ENCODE results near the gene ZNF532.

The ZNF532 gene

DNA sequence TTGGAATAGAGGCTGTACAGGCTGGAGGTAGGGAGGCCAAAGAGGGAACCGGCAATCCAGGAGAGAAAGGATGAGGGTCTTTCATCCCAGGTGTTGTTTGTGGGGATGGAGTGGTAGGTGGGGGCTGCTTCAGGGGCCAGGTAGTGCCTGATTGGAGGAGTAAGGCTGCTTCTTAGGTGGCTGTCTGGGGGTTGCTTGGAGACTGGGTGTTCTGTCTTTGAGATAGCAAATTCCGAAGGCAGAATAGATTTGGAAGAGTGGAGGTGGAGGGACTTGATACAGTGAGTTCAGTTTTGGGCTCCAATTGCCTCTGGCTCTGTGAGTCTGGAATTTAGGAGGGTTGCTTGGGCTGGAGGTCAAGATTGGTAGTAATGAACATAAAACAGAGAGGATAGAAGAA is 5.9 kb downstream of the ZNF532 start:
- no peak for DNase-seq

DNA sequence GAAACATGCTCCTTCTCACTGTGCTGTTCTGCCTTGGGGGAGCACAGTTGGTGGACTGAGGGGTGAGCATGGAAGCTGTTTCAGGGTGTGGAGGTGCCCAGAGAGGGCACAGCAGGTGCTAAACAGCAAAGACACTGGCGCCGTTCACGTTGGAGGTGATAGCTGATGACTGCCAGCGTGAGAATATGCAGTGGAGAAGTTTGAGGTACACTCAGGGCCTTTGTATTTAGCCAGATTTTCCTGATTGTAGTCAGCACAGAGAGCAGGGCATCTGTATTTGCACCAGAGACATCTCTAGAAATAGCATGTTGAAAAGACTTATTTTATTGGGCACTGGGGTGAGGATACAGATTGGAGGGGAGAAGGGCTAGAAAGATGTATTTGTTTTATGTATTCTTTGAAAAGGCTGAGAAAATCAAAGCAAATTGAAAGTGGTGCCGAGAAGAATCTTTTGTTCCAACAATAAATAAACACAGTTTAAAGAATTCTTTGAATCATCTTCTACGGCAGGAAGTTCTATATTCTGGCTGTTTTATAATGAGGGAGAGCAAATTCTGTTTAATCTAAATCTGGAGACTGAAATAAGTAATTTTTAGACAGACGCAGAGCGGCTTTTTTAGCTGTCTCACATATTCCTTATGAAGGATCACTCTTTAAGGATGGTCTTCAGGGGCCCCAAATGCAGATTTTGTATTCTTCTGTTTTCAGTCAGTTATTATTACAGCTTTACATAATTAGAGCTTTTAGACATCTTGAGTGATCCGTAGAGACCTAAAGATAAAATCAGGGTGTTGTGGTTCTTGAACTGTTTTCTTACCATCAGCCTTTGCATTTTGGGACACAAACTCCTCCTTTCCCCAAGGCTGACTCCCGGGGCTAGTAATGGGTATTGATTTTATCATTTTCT is 7.1 kb downstream of the ZNF532 start:
- DNase-seq: no peak

DNA sequence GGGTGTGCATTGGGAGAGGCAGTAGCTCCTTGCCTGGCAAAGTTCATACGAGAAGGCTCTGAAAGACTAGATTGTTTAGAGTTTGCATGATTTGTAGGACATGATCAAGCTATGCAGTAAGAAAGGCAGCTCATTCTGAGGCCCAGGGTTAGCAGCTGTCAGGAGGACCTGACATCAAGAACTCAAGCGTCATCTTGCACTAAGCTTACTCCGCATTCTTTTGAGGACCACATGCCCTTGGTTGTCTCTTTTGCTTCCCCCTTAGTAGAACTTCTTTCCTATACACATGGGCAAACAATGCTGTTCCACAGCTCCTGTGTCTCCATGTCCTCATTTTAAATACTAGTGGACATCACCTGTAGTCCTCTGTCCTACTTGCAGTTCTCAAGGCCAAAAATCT is 14.0 kb downstream of the ZNF532 start:
- no peak for DNase-seq

DNA sequence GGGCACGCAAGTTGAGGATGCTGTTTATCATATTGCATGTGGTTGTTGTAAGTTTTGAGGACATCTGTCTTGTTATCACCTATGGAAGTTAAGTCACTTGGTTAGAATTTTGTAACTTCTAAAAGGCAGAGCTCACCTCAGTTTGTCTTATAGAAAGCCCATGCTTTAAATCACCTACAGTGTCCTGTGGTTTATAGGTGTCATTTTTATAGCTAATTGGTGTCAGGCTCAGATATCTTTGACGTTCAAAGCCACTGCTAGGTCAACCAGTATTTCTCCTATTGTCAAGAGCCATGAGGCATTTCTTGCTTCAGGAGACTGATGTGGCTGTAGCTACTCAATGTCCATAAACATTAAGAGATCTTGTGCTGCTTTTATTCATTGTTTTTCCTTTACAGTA is 16.8 kb downstream of the ZNF532 start:
- DNase-seq: no peak

DNA sequence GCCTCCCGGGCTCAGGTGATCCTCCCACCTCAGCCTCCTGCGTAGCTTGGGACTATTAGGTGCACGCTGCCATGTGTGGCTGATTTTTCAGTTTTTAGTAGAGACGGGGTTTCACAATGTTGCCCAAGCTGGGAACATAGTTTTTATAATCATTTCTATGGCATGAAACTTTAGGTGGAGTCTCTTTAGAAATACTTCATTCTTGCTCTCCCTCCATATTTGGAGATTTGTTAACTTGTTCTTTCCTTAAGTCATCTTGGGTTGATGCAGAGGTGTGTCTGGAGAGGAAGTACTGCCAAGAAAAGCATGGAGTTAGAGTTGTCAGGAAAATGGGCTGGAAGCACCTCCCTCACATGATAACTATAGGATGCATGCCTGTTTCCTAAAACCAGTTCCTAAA is 17.4 kb downstream of the ZNF532 start:
- DNase-seq: no peak

DNA sequence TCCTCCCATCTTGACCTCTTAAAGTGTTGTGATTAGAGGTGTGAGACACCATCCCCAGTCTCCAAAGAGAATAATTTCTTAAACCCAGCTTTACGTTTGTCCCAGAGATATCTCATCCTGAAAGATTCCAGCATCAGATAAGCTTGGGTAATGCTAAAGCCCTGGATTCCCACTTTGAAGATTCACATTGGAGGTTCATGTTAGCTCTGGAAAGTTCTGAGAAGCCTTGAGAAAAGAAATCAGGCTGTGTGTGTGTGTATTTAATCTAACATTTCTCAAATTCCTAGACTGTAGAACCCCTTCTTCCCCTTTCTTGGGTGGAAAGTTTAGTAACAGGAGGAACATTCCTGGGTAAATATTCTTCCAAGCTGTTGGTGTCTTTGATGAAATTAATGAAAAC is 18.0 kb downstream of the ZNF532 start:
- no peak for DNase-seq

DNA sequence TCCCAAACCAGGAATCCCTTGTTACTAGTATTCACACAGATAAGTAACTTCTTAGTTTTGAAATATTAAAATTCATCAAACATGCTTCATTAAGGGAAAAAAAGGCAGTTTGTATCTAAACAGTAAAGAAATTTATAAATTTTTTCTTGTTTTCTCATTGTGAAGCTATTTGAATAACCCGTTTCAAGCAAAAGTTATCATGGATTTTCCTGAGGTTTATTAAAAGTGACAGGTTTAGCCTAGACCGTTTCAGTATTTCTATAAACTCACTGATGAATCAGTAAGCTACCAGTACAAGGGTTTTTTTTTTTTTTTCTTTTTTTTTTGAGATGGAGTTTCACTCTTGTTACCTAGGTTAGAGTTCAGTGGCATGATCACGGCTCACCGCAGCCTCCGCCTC is 20.0 kb downstream of the ZNF532 start:
- DNase-seq: no peak

DNA sequence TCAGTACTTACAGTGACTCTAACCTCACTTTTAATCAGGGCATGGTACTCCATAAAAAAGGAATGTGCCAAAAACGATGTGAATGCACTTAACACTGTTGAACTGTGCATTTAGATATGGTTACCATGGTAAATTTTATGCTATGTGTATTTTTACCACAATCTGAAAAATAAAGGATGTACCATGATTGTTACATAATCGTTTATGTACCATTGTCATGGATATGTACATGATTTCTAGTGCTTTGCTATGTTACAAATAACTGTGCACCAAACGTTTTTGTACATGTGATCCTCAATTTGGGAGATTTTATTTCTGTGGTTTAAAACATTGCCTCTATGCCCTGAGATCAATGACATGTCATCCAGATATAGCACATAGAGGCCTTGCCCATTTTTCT is 21.8 kb downstream of the ZNF532 start:
- no peak for DNase-seq

DNA sequence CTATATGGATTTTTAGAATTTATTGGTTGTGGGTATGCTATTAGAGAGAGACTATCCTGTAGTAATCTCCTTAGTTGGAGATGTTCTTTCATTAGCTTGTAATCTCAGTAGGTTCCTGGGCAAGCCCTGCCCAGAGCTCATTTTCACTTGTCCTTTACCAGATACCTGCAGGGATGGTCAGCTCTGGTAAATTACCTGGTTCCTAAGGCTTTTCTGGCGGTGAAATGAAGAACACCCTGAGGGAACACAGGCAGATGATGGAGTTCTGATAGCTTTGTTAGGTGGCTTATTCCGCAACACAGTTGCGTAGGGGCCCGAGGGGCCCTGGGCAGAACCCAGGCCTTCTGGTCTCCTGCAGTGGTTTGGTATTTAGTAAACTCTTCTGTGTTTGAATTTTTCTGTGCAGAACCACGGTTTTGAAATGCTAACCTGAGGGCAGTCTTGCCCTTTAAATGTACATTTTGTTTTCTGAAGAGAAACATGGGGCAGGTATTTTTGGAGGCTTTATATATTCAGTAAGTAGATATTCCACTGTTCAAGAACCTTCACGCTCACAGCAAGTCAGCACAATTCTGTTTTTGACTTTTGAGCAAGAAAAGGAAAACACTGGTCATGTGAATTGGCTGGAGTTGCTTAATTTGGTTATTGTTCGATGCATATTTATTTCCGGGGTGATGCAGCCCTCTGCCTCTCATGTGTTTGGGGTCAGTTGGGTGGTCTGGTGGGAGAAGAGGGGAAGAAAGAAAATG is 22.4 kb downstream of the ZNF532 start:
- DNase-seq: no peak

DNA sequence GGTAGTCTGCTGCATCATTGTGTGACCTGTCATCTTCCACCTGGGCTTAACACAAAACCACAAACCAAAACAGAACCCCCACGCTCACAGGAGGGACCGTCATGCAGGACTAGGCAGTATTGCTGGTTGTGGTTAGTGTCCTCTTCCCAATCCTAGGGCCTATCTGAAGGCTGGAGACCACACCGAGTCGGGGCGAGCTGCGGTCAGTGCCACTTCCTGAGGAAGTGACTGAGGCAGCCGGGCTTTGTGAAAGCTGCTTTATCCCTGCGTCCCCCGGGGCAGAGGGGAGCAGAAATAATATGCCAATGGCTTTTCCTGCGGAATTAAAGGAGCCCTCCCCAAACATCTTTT is 22.9 kb downstream of the ZNF532 start:
- DNase-seq: no peak

DNA sequence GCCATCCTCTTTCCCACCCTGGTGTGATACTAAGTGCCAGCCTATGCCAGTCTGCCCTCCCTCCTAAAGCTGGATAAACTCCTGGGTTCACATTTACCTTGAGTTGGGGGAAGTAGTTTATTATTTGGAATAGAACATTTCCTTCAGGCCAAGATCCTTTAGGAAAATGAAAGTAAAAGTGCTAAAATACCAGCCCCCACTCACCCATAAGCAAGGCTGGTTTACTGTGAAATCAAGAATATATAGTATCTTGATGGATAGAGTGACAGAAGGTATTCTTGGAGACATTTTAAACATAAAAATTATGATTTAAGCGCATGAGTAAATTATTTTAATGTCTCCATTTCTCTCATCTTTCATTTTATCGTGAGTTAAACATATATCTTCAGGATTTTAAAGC is 27.1 kb downstream of the ZNF532 start:
- no peak for DNase-seq

DNA sequence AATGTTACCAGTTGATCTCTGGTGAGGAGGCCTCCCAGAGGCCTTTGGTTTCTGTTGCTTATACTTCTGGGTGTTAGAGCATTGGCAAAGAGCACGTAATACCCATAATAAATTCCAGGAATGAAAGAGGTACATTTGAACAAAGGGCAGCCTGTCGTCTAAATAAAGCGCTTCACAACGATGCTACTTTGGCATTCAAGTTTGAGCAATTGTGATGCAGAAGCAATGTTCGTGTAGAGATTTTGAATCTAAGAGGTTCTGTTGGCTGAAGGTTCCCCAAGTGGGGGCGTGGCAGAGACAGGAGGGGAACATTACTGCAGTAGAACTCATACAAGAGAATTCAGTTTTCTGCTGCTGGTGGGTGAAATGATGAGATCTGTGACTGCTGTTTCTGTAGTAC is 27.8 kb downstream of the ZNF532 start:
- DNase-seq: no peak

DNA sequence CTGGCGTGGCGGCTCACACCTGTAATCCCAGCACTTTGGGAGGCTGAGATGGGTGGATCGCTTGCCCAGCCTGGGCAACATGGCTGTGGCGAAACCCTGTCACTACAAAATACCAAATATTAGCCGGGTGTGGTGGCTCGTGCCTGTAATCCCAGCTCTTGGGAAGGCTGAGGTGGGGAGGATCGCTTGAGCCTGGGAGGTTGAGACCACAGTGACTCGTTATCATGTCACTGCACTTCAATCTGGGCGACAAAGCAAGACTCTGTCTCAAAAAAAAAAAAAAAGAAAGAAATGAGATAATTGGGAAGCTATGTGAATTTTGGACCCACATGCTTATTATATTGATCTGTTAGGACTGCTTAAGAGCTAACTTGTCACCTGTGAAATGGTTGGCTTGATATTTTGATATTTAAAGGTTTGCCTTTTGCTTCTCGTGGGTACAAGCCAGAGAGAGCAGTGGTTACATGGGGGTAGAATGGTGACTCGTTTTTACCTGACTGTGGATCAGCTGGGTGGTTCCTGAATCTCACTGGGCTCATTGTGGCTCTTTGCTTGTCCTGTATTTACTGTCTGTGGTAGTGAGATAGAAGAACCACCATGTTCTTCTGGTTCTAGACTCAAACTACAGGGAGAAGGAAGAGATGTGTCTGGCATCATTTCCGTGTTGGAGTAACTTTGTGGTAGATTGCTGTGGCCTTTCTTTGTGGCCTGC is 28.9 kb downstream of the ZNF532 start:
- DNase-seq: no peak

DNA sequence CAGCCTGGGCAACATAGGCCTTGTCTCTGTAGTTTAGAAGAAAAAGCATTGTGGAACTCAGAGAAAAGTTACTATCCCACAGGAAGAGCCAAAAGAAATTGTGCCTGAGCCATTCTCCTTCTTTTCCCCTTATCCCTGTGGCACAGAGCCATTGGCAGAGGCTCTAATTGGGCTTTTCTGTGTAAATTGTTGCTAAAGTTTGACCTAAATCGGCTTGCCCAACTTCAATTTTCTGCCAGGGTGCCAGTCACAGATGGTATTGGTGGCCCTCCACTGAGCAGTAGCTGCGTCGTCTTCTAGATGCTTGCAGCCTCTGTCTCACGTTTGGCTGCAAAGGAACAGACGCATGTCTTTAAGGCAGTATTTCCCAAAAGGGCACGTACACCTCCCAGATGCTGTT is 30.3 kb downstream of the ZNF532 start:
- DNase-seq: no peak

DNA sequence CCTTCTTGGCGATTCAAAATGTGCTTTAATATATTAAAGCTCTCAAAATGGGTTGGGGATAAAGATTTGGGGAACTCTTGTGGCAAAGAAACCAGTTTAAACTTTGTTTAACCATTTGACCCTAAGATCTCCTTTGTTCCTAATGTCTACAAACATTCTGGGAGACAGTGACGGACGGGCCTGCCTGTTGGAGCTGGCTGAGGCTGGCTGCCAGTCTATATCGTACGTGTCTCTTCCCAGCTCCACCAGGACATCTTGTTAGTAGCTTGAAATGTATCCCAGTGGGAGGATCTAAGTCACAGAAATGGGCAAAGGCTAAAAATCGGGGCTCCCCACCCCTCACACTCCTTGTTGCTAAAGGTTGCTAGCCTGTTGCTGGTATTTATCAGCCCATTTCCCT is 30.7 kb downstream of the ZNF532 start:
- DNase-seq: no peak

DNA sequence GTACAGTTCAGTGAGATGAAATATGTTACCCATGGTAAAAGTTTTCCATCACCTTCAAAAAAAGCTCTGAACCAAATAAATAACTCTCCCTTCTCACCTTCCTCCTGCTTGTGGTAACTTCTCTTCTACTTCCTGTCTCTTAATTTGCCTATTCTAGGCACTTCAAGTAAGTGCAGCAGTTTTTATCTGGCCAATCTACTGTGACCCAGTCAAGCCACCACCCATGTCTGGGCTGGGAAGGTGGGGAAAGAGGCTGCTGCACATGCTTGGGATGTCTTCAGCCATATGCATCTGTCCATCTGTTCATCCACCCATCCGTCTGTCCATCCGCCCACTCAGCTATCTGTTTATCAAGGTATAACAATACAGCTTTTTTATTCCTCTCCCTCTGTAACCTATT is 31.6 kb downstream of the ZNF532 start:
- DNase-seq: no peak

DNA sequence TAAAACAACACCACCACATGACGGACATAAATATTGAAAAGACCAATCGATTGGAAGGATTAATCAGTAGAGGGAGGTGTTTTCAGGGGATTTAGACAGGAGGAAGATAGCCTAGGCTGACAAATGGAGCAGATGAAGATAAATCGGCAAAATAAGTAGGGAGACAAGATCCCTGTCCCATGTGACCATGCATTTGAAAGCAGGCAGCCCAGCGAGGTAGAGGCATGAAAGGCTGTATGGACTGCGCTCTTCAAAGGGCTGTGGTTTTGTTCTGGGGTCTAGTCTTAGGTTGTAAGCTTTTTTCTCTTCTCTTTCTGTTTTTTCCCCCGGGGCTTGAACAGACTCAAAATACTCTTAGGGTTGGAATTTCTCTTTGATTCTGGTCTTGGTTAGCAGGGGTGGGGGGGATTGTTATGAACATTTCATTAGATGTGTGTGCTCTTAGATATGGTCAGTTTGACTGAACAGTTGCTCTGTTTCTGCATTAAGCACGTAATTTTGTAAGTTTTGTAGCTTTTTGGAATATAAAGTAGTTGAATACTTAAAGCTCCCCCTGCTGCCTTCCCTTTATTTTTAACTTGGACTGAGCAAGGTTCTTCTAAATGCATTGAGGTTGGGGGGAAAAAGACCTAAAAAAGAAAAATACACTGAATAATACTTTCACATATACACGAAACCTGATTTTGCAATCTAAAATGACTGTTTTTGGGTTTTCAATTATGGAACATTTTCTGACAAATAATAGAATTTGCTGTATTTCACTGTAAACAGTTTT is 32.2 kb downstream of the ZNF532 start:
- DNase-seq: no peak

DNA sequence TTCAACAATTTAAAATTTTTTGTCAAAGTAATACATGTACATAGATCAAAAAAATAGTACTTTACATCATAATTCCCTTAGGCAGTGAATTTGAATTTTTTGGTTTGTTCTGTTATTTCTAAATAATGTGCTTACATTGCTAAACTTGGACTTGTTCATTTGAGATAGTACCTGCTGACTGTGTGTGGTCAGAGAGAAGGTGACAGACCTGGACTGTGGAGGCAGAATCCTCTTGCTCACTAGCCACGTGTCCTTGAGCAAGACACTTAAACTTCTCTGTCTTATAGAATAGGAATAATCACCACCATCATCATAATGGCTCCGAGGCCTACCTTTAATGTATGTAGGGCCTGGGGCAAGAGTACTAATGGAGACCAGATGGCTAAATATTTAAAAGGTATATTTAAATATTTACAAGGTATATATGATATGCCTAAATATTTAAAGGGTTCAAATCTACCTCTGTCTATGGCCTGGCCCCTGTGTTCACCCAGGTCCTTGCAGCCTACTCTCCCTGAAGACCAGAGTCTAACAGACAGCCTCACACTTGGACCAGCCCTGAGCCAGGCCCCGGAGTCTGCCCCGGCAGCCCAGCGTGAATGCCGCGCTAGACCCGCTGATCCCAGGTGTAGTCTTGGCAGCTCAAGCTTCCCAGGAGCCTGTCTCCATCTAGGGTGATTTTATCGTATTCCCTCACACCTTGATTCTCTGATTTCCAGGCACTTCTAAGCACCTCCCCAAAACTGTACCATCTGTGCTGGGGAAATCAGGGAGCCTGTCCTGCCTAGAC is 33.5 kb downstream of the ZNF532 start:
- no peak for DNase-seq

DNA sequence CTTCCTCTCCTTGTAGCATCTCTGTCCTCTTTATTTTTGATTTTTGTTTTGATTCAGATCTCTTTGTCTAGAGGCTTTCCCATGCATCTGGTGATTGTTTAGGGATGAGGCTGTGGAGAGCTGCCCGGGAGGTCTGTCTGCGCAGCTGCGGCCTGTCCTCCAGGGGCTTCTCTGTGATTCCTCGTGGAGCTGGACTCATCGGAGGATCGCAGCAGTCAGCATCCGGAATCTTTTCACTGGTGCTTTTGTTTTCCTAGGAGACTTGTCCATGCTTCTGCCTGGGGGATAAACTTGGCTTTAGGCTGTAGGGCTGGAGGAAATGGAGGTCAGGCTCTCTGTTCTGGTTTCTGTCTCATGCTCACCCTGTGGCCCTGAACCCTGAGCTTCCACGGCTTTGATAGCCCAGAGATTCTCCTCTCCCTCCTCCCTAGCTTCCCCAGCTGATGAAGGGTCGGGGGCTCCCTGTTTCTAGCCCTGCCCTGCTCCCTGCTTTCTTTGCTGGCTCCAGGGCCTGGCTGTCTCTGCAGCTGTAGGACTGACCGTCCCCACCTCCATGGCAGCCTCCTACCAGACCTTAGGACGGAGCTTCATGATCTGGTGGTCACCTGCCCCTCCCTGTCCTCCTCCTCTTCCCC is 35.5 kb downstream of the ZNF532 start:
- DNase-seq: no peak

DNA sequence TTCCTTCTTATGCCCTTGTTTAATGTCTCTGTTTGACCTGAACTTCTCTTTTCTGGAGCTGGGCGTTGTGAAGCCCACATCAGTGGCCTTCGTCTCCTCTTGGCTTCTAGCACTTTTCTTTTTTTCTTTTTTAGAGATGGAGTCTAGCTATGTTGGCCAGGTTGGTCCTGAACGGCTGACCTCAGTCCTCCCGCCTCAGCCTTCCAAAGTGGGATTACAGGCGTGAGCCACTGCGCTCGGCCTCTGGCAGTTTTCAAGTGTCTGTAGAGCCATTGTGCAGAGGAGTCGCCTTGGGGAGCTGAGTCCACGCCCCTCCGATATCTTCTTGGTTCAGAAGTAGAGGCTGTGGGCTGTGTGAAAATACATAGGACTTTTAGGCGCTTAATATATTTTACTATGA is 36.5 kb downstream of the ZNF532 start:
- no peak for DNase-seq

DNA sequence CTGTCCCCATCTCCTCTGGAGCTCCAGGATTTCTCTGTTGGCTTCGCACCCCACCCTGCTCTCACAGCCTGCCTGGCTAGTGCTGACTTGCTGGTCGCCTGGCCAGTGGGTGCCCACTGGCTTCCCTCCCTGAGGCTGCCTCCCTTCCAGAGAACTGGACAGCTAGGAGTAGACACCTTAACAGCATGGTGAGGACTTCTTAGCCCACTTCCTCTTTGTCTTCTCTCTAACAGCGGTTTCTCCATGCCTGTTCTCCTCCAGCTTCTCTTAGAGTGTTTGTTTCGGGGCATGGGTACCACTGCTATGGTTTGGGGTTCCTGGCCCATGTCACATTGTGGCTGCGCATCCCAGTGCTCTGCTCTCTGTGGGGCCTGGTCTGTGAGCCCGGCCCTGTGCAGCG is 37.1 kb downstream of the ZNF532 start:
- no peak for DNase-seq

DNA sequence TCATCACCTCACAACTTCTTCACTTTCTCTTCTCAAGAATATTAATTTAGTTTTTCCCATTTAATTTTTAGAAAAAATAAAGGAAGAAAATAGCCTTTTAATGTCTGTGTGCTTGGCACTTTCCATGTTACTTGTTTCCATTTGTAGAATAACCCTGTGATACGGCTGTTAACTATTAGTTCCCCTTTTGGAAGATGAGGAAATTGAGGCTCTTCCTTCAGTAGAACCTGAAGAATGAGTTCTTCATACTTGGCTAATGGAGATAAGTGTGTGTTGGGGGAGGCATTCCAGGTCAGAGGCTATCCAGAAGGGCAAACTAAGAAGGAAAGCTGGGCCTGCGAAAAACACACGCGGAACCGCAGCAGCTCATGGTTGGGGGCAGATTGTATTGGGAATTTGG is 38.3 kb downstream of the ZNF532 start:
- DNase-seq: no peak

Measured in NCI-H510A (cell line).